ENCODE results near the gene IMMP2L. TPM values are rescaled to one million over a fixed set of nuclear protein-coding genes. Genes with fewer than 3 reads are reported as not detected.
A peak's percentile ranks its signal among the peaks of the same experiment; 100 is the strongest.

Gene IMMP2L
- total and polyA plus RNA-seq, 2 experiments from 2014 or later: 10.1 to 10.4 TPM

GRCh38 chr7:111038185-111038584, 524.1 kb downstream of the IMMP2L start:
- Histone ChIP-seq H3K27ac (no peak overlapping the region), H3F3A (ENCODE audit: insufficient read depth) (no peaks in the 10 kb centered on the region), H3K27me3 (replicated peaks; ENCODE audit: insufficient read depth) (no peaks in the 10 kb centered on the region), H3K9me3 (ENCODE audit: low read depth) (no peaks in the 10 kb centered on the region), H2AFZ (no peak overlapping the region), H3K4me3 (no peak overlapping the region), H3K36me3 (ENCODE audit: low read depth) (no peaks in the 10 kb centered on the region), H4K20me1 (ENCODE audit: insufficient read depth) (no peaks in the 10 kb centered on the region), H3K4me1 (ENCODE audit: insufficient read depth) (no peaks in the 10 kb centered on the region), H3K9me2 (ENCODE audit: insufficient read depth) (no peaks in the 10 kb centered on the region), H3K9ac (no peak overlapping the region), H3K79me2 (ENCODE audit: insufficient read depth) (no peaks in the 10 kb centered on the region), H3K4me2 (ENCODE audit: unreplicated experiment) (no peak overlapping the region)
- 66 to 74% methylated on average over 3 of the region's 3 CpGs for WGBS, 2 experiments (ENCODE audit: low coverage in 1 of 2, low lambda C conversion rate in 2 of 2, missing lambda C conversion rate in 2 of 2)
- no peak for DNase-seq
- TF ChIP-seq EZH2 (IDR thresholded peaks at IDR 0.05; ENCODE audit: insufficient read depth, poor library complexity, severe bottlenecking) (no peak), EZH2phosphoT487 (IDR thresholded peaks at IDR 0.05; ENCODE audit: insufficient read depth, low read depth) (no peak)
- in situ Hi-C loops (cut with MboI): no loop called here

GRCh38 chr7:111031916-111032315, 530.4 kb downstream of the IMMP2L start:
- H3K4me3 ChIP-seq: no peak overlapping the region
- no peaks in the 10 kb centered on the region for H3K9me2 ChIP-seq (ENCODE audit: insufficient read depth)
- H3K4me1 ChIP-seq (ENCODE audit: insufficient read depth): peaks cover 20% of the 10 kb centered on the region
- no peaks in the 10 kb centered on the region for H3K27me3 ChIP-seq (replicated peaks; ENCODE audit: insufficient read depth)
- DNase-seq: no peak
- H3K27ac ChIP-seq: no peak overlapping the region
- H3K9ac ChIP-seq: no peak overlapping the region
- no peak overlapping the region for H3K4me2 ChIP-seq (ENCODE audit: unreplicated experiment)
- no peak overlapping the region for H2AFZ ChIP-seq
- no peaks in the 10 kb centered on the region for H3K36me3 ChIP-seq (ENCODE audit: low read depth)
- H3F3A ChIP-seq (ENCODE audit: insufficient read depth): peaks cover 18% of the 10 kb centered on the region
- H3K9me3 ChIP-seq (ENCODE audit: low read depth): no peaks in the 10 kb centered on the region
- TF ChIP-seq EZH2phosphoT487 (IDR thresholded peaks at IDR 0.05; ENCODE audit: insufficient read depth, low read depth): no peak
- TF ChIP-seq EZH2 (IDR thresholded peaks at IDR 0.05; ENCODE audit: insufficient read depth, poor library complexity, severe bottlenecking): no peak
- no peaks in the 10 kb centered on the region for H4K20me1 ChIP-seq (ENCODE audit: insufficient read depth)
- in situ Hi-C loops (cut with MboI): no loop called here
- WGBS, 2 experiments (ENCODE audit: low coverage in 1 of 2, low lambda C conversion rate in 2 of 2, missing lambda C conversion rate in 2 of 2): 91 to 97% methylated on average over 7 of the region's 7 CpGs
- H3K79me2 ChIP-seq (ENCODE audit: insufficient read depth): no peaks in the 10 kb centered on the region

- Histone ChIP-seq H3K4me1 (ENCODE audit: insufficient read depth) (peaks cover 20% of the 10 kb centered on the region), H2AFZ (peak overlapping the region; percentile 54), H3F3A (ENCODE audit: insufficient read depth) (peaks cover 18% of the 10 kb centered on the region), H3K36me3 (ENCODE audit: low read depth) (no peaks in the 10 kb centered on the region), H3K9ac (no peak overlapping the region), H3K27ac (peak overlapping the region; percentile 52), H3K79me2 (ENCODE audit: insufficient read depth) (no peaks in the 10 kb centered on the region), H3K4me2 (ENCODE audit: unreplicated experiment) (peak overlapping the region; percentile 80), H3K4me3 (peak overlapping the region; percentile 2; the same call in 1 of the 2 replicates), H3K9me2 (ENCODE audit: insufficient read depth) (no peaks in the 10 kb centered on the region), H3K27me3 (replicated peaks; ENCODE audit: insufficient read depth) (no peaks in the 10 kb centered on the region), H3K9me3 (ENCODE audit: low read depth) (no peaks in the 10 kb centered on the region), H4K20me1 (ENCODE audit: insufficient read depth) (no peaks in the 10 kb centered on the region)
- DNase-seq: peak; percentile 42
- in situ Hi-C loops (cut with MboI): no loop called here
- TF ChIP-seq EZH2phosphoT487 (IDR thresholded peaks at IDR 0.05; ENCODE audit: insufficient read depth, low read depth) (no peak), EZH2 (IDR thresholded peaks at IDR 0.05; ENCODE audit: insufficient read depth, poor library complexity, severe bottlenecking) (no peak)
These were observed 532.0 kb downstream of the IMMP2L start for GRCh38 chr7:111030336-111030735.

- H2AFZ ChIP-seq: peak overlapping the region; percentile 54
These were observed 532.6 kb downstream of the IMMP2L start for GRCh38 chr7:111029574-111030251.

More at GRCh38 chr7:111029574-111030251, 532.6 kb downstream of the IMMP2L start:
- Histone ChIP-seq H3K4me2 (ENCODE audit: unreplicated experiment) (peak overlapping the region; percentile 80), H4K20me1 (ENCODE audit: insufficient read depth) (no peaks in the 10 kb centered on the region), H3K9ac (no peak overlapping the region), H3F3A (ENCODE audit: insufficient read depth) (peaks cover 18% of the 10 kb centered on the region), H3K9me3 (ENCODE audit: low read depth) (no peaks in the 10 kb centered on the region), H3K79me2 (ENCODE audit: insufficient read depth) (no peaks in the 10 kb centered on the region), H3K27ac (peak overlapping the region; percentile 52), H3K36me3 (ENCODE audit: low read depth) (no peaks in the 10 kb centered on the region), H3K4me3 (peak overlapping the region; percentile 2; the same call in 1 of the 2 replicates), H3K9me2 (ENCODE audit: insufficient read depth) (no peaks in the 10 kb centered on the region), H3K27me3 (replicated peaks; ENCODE audit: insufficient read depth) (no peaks in the 10 kb centered on the region), H3K4me1 (ENCODE audit: insufficient read depth) (peaks cover 20% of the 10 kb centered on the region)
- DNase-seq: peak; percentile 55
- TF ChIP-seq EZH2 (IDR thresholded peaks at IDR 0.05; ENCODE audit: insufficient read depth, poor library complexity, severe bottlenecking) (no peak), EZH2phosphoT487 (IDR thresholded peaks at IDR 0.05; ENCODE audit: insufficient read depth, low read depth) (no peak)
- in situ Hi-C loops (cut with MboI): no loop called here
- WGBS, 2 experiments (ENCODE audit: low coverage in 1 of 2, low lambda C conversion rate in 2 of 2, missing lambda C conversion rate in 2 of 2): 5 to 20% methylated on average over 1 of the region's 1 CpG

All from GM23248 (cell line).